ENCODE measurements around the gene MEGF9. TPM values are rescaled to one million over a fixed set of nuclear protein-coding genes. Genes with fewer than 3 reads are reported as not detected.
"Not testable (repeated sequence)": the region's sequence is repeated elsewhere in the genome, so short reads cannot be mapped to it uniquely, and the experiment has no call there.

The MEGF9 gene
- 0.63 TPM for polyA plus RNA-seq (2012; ENCODE audit: low read depth, missing spikeins)

- no peak for TF ChIP-seq TAF1 (IDR thresholded peaks at IDR 0.05; ENCODE audit: low read depth, low read length)
- no peak for TF ChIP-seq POLR2AphosphoS5 (IDR thresholded peaks at IDR 0.05; ENCODE audit: low read depth, low read length)
- no peak for TF ChIP-seq POU2F2 (IDR thresholded peaks at IDR 0.05; ENCODE audit: low read depth, low read length)
- no peak for TF ChIP-seq PAX5 (IDR thresholded peaks at IDR 0.05; ENCODE audit: insufficient read depth, low read length, severe bottlenecking)
- TF ChIP-seq SPI1 (IDR thresholded peaks at IDR 0.05; ENCODE audit: low read depth, low read length): no peak
- TF ChIP-seq POLR2A (IDR thresholded peaks at IDR 0.05; ENCODE audit: low read depth, low read length): no peak
- DNase-seq (ENCODE audit: insufficient read length, low spot score): peak; percentile 91
- peak; percentile 96 for FAIRE-seq
These were observed at the start of gene MEGF9 for GRCh38 chr9:120714088-120714845. MEGF9 (minus strand) TSS chr9:120714470; CDS start chr9:120714358, 112 bp downstream.

DNA sequence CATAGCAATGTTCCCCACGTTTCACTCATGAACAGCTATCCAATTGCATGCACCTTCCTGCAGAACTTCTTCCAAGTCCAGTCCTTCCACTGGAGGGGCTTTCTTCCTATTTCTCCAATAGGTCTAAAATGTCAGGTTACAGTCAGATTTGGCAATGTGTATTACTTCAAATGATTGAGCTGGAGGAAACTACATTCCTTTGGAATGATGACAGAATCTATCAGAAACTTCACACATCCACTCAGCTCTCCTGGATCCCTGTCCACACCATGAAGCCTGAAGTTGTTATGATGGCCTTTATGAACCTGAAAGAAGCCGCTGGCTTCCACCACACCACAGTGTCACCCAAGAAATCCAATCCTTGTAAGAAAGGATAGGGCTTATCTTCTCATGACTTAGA lies 46.7 kb upstream of the MEGF9 start:
- no peak for FAIRE-seq
- no peak for TF ChIP-seq POLR2A (IDR thresholded peaks at IDR 0.05; ENCODE audit: low read depth, low read length)
- no peak for TF ChIP-seq TAF1 (IDR thresholded peaks at IDR 0.05; ENCODE audit: low read depth, low read length)
- TF ChIP-seq POLR2AphosphoS5 (IDR thresholded peaks at IDR 0.05; ENCODE audit: low read depth, low read length): no peak
- TF ChIP-seq SPI1 (IDR thresholded peaks at IDR 0.05; ENCODE audit: low read depth, low read length): no peak
- no peak for TF ChIP-seq PAX5 (IDR thresholded peaks at IDR 0.05; ENCODE audit: insufficient read depth, low read length, severe bottlenecking)
- no peak for TF ChIP-seq POU2F2 (IDR thresholded peaks at IDR 0.05; ENCODE audit: low read depth, low read length)
- no peak for DNase-seq (ENCODE audit: insufficient read length, low spot score)

DNA sequence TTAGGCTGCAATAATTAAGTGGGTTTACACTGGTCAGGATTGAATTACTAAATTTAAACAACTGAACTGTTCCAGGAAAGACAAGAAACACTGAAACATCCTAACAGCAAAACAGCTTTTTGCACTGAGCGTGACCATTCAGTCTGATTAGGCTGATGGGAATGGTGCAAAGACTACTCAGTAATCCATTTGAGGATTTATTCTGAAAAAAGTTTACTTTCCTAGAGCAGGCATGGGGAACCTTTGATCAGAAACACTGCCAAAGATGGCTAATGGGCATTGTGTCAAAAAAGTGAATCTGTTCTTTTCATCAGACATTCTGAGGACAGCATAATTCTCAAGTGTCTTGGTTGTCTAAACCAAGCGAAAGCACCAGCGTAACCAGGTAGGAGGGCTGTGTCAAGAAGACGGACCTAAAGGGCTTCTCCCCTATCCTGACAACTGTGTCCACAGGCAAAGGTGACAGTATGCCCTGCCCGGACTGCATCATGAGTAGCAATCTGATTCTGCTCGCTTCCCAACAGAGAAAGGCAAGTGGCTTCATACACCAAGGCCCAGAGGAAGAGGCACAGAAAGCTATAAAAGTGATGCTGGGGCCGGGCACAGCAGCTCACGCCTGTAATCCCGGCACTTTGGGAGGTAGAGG lies 45.6 kb upstream of the MEGF9 start:
- FAIRE-seq: no peak

DNA sequence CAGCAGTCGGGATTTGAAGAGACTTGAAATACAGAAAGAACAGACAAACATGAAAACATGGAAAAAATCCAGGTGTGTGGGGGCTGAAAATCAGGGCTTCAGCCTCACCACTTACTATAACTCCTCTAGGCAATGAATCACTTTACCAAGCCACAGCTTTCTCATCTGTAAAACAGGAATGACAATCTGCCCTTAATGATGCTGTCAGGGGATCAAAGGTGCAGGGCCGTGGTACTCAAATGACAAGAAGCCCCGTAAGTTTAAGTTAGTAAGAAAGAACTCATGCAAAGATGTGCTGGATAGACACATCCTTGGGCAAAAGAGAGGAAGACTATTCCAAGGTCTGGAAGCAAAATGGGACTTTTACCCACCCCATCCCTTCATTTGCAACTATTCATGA lies 44.3 kb upstream of the MEGF9 start:
- TF ChIP-seq POU2F2 (IDR thresholded peaks at IDR 0.05; ENCODE audit: low read depth, low read length) (no peak), PAX5 (IDR thresholded peaks at IDR 0.05; ENCODE audit: insufficient read depth, low read length, severe bottlenecking) (no peak)

More for the DNA sequence above, 45.6 kb upstream of the MEGF9 start:
- no peak for DNase-seq (ENCODE audit: insufficient read length, low spot score)
- no peak for TF ChIP-seq PAX5 (IDR thresholded peaks at IDR 0.05; ENCODE audit: insufficient read depth, low read length, severe bottlenecking)
- no peak for TF ChIP-seq POU2F2 (IDR thresholded peaks at IDR 0.05; ENCODE audit: low read depth, low read length)
- no peak for TF ChIP-seq POLR2AphosphoS5 (IDR thresholded peaks at IDR 0.05; ENCODE audit: low read depth, low read length)
- no peak for TF ChIP-seq POLR2A (IDR thresholded peaks at IDR 0.05; ENCODE audit: low read depth, low read length)
- TF ChIP-seq TAF1 (IDR thresholded peaks at IDR 0.05; ENCODE audit: low read depth, low read length): no peak
- no peak for TF ChIP-seq SPI1 (IDR thresholded peaks at IDR 0.05; ENCODE audit: low read depth, low read length)

DNA sequence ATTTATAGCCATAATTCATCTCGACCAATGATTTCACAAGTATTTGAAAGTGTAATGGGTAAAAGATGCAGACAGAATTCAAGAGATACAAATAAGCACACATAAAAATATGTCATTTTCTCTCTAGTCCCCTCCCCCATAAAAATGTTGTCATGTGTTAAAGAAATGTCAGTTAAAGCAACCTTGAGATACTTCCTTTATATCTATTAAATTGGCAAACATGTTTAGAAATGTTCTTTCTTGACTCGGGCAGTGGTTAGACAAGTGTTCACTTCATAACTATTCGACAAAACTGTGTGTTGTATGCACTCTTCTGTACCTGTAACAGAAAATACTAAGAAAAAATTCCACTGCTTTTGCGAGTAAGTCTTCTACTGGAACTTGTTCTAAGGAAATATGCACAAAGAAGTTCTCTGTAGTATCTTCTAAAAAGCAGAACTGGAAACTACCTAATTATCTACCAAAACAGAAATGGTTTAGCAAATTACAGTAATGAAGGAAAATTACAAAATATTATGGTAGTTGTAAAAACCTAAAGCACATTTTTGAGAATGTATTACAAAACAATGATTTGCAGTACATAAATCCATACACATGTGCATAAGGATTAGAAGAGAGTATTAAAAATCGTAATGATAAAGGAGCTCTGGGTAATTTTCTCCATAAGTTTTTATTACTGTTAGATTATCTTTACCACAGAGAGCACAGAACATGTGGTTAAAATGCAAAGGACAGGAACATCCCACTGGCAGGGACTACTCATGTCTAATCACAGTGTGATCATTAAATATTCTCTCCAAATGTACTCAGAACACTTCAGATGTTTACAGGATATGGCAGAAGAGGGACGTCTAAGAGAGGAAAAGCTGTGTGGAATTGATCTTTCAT lies 43.0 kb upstream of the MEGF9 start:
- TF ChIP-seq SPI1 (IDR thresholded peaks at IDR 0.05; ENCODE audit: low read depth, low read length): peak; percentile 35; the same call in 1 of the 2 replicates
- no peak for TF ChIP-seq POU2F2 (IDR thresholded peaks at IDR 0.05; ENCODE audit: low read depth, low read length)
- no peak for TF ChIP-seq POLR2A (IDR thresholded peaks at IDR 0.05; ENCODE audit: low read depth, low read length)
- FAIRE-seq: no peak
- no peak for DNase-seq (ENCODE audit: insufficient read length, low spot score)

More for the DNA sequence above, 44.3 kb upstream of the MEGF9 start:
- no peak for FAIRE-seq
- DNase-seq (ENCODE audit: insufficient read length, low spot score): no peak

DNA sequence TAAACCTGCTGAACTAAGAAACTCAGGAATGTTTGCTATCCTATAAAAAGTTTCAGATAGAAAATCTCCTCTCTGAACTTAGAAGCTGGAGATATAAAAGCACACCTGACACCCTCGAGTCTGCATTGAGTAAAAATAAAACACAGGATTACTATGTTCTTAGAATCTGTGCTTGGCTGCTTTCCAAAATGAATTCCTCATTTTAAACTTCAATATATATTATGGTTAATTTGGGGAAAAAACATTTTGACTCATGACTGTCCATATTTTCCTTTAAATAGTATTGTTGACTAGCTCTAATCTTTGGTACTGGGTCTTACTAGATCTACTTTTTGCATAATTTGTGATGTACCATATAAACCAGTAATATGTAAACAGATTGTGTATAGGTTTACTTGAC lies 42.3 kb upstream of the MEGF9 start:
- TF ChIP-seq POLR2AphosphoS5 (IDR thresholded peaks at IDR 0.05; ENCODE audit: low read depth, low read length) (no peak), SPI1 (IDR thresholded peaks at IDR 0.05; ENCODE audit: low read depth, low read length) (no peak), POU2F2 (IDR thresholded peaks at IDR 0.05; ENCODE audit: low read depth, low read length) (no peak), TAF1 (IDR thresholded peaks at IDR 0.05; ENCODE audit: low read depth, low read length) (no peak), POLR2A (IDR thresholded peaks at IDR 0.05; ENCODE audit: low read depth, low read length) (no peak), PAX5 (IDR thresholded peaks at IDR 0.05; ENCODE audit: insufficient read depth, low read length, severe bottlenecking) (no peak)
- DNase-seq (ENCODE audit: insufficient read length, low spot score) (no peak), FAIRE-seq (no peak)

DNA sequence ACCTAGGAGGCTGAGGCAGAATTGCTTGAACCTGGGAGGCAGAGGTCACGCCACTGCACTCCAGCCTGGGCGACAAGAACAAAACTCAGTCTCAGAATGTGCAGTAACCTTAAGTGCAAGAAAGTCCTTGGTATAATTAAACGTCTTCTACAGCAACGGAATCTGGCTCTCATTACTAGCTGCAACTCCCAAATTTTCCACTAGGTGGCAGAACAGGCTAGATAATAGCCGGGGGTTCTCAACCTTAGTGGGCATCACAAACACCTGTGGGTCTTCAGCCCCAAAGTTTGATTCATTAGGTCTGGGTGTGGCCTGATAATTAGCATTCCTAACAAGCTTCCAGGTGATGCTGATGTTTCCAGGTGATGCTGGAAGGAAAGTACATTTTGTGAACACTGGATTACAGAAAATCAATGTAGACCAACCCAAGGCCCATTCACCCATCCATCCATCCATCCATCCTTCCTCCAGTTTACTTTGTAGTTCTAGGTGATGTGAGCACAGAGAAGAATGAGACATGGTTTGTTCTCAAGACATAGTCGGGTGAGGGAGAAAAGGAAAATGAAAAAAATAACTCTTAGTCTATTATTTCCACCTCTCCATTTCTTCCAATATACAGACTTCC lies 41.7 kb upstream of the MEGF9 start:
- DNase-seq (ENCODE audit: insufficient read length, low spot score) (peak; percentile 26), FAIRE-seq (peak; percentile 83)
- TF ChIP-seq PAX5 (IDR thresholded peaks at IDR 0.05; ENCODE audit: insufficient read depth, low read length, severe bottlenecking) (no peak), TAF1 (IDR thresholded peaks at IDR 0.05; ENCODE audit: low read depth, low read length) (no peak)

GRCh38 chr9:120755044-120755443 lies 40.8 kb upstream of the MEGF9 start:
- DNase-seq (ENCODE audit: insufficient read length, low spot score): no peak
- TF ChIP-seq POU2F2 (IDR thresholded peaks at IDR 0.05; ENCODE audit: low read depth, low read length) (no peak), SPI1 (IDR thresholded peaks at IDR 0.05; ENCODE audit: low read depth, low read length) (no peak), POLR2AphosphoS5 (IDR thresholded peaks at IDR 0.05; ENCODE audit: low read depth, low read length) (no peak), PAX5 (IDR thresholded peaks at IDR 0.05; ENCODE audit: insufficient read depth, low read length, severe bottlenecking) (no peak), POLR2A (IDR thresholded peaks at IDR 0.05; ENCODE audit: low read depth, low read length) (no peak), TAF1 (IDR thresholded peaks at IDR 0.05; ENCODE audit: low read depth, low read length) (no peak)
- FAIRE-seq: no peak

- TF ChIP-seq POLR2AphosphoS5 (IDR thresholded peaks at IDR 0.05; ENCODE audit: low read depth, low read length): no peak
- TF ChIP-seq PAX5 (IDR thresholded peaks at IDR 0.05; ENCODE audit: insufficient read depth, low read length, severe bottlenecking): no peak
- no peak for TF ChIP-seq SPI1 (IDR thresholded peaks at IDR 0.05; ENCODE audit: low read depth, low read length)
- TF ChIP-seq TAF1 (IDR thresholded peaks at IDR 0.05; ENCODE audit: low read depth, low read length): no peak
- TF ChIP-seq POU2F2 (IDR thresholded peaks at IDR 0.05; ENCODE audit: low read depth, low read length): no peak
- no peak for TF ChIP-seq POLR2A (IDR thresholded peaks at IDR 0.05; ENCODE audit: low read depth, low read length)
These were observed 36.2 kb upstream of the MEGF9 start for GRCh38 chr9:120750421-120750820.

GRCh38 chr9:120746366-120746765 lies 32.1 kb upstream of the MEGF9 start:
- not testable (repeated sequence) for FAIRE-seq; DNase-seq (ENCODE audit: insufficient read length, low spot score)

More at GRCh38 chr9:120750421-120750820, 36.2 kb upstream of the MEGF9 start:
- no peak for DNase-seq (ENCODE audit: insufficient read length, low spot score)
- FAIRE-seq: no peak

All from GM12891 (cell line).